Measurements from ENCODE around the gene AHI1.

DNA sequence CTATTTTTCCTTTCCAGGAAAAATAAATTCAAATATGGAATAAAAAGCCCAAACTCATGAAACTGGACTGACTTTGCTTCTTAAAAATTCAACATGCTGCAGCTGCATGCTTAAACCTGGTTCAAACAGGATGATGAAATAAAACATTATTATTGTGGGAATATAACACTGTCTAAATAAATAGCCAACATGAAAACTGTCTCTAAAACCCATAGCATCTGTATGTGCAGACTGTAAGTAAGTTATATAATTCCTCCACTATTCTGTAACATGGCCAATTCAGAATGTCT is 30.4 kb upstream of the AHI1 start:
- TF ChIP-seq CTCF (conservative IDR thresholded peaks at IDR 0.05; ENCODE audit: low read length), result no peak
- TF ChIP-seq EZH2phosphoT487 (IDR thresholded peaks at IDR 0.05; ENCODE audit: borderline replicate concordance, low read depth, low read length), result no peak
